ENCODE measurements around the gene TSEN15. TPM values are rescaled to one million over a fixed set of nuclear protein-coding genes. Genes with fewer than 3 reads are reported as not detected.

The TSEN15 gene
- total and polyA plus RNA-seq, 9 of the 15 experiments (the other 6 are each of a cell fraction or from before 2014, with no cell fraction given) = 25.6 to 121 (median 91.3) TPM

GRCh38 chr1:184053881-184054280 is 2.4 kb downstream of the TSEN15 start (continued):
- TF ChIP-seq ZBTB5 (IDR thresholded peaks at IDR 0.05) (no peak), SRSF7 (optimal IDR thresholded peaks at IDR 0.05; ENCODE audit: low read depth, low read length) (no peak), ZNF324 (CRISPR knock-in tag; IDR thresholded peaks at IDR 0.05) (no peak), SIRT6 (IDR thresholded peaks at IDR 0.05; ENCODE audit: low read depth, low read length) (no peak), ZNF511 (CRISPR knock-in tag; IDR thresholded peaks at IDR 0.05) (no peak), MEIS2 (IDR thresholded peaks at IDR 0.05; ENCODE audit: partially characterized antibody) (peak; percentile 88), LEF1 (IDR thresholded peaks at IDR 0.05) (no peak), NEUROD1 (IDR thresholded peaks at IDR 0.05; ENCODE audit: borderline replicate concordance, low read depth, low read length, partially characterized antibody) (no peak), NFE2 (IDR thresholded peaks at IDR 0.05; ENCODE audit: low read depth) (peak; percentile 46; the same call in 1 of the 2 replicates), CHAMP1 (IDR thresholded peaks at IDR 0.05) (no peak), DDX20 (tag; IDR thresholded peaks at IDR 0.05; ENCODE audit: low read depth) (no peak), SNAPC5 (CRISPR knock-in tag; IDR thresholded peaks at IDR 0.05) (no peak), UBTF (IDR thresholded peaks at IDR 0.05; ENCODE audit: borderline replicate concordance in 1 of 2, low read depth in 2 of 2, low read length in 2 of 2) (no peak), HMGN3 (IDR thresholded peaks at IDR 0.05; ENCODE audit: borderline replicate concordance, extremely low read depth, insufficient read length, low read depth, low read length) (no peak), TFAM (CRISPR knock-in tag; conservative IDR thresholded peaks at IDR 0.05) (no peak), ZNF586 (CRISPR knock-in tag; conservative IDR thresholded peaks at IDR 0.05) (no peak), MEF2D (tag; conservative IDR thresholded peaks at IDR 0.05; ENCODE audit: low read depth) (no peak), ZNF740 (CRISPR knock-in tag; IDR thresholded peaks at IDR 0.05) (no peak), ZNF740 (tag; IDR thresholded peaks at IDR 0.05) (no peak), SRSF9 (IDR thresholded peaks at IDR 0.05; ENCODE audit: borderline replicate concordance, low read depth, low read length) (no peak), EZH2 (IDR thresholded peaks at IDR 0.05; ENCODE audit: borderline replicate concordance, low read depth, low read length) (no peak)

Data from K562 (cell line).